Thyroid gland (tissue), 4 donors: ENCODE measurements around the gene GIGYF1.

Experiments
- CTCF ChIP-seq, 6 experiments: fragments of 200-600 bp in 3 of 6; fragments of 450-650 bp in 3 of 6; sonication (generic) in 3 of 6; IDR thresholded peaks; one replicate each; pipeline ENCODE4 v1.5.1; 2016 to 2019; ENCODE audit warnings: antibody characterized with exemption in 6 of 6, mild to moderate bottlenecking in 2 of 6, inconsistent platforms in 1 of 6, moderate library complexity in 1 of 6
- POLR2A ChIP-seq, 2 donors: fragments of 450-650 bp; IDR thresholded peaks; one replicate each; pipeline ENCODE4 v1.6.1; 2017; ENCODE audit warnings: antibody characterized with exemption in 2 of 2, mild to moderate bottlenecking in 2 of 2, moderate library complexity in 1 of 2

GRCh38 chr7:100719523-100720278, 25.7 kb upstream of the GIGYF1 start:
- TF ChIP-seq POLR2A (IDR thresholded peaks at IDR 0.05) (no peak), CTCF (IDR thresholded peaks at IDR 0.05) (no peak)
